ENCODE results near the gene PLXNB1. TPM values are rescaled to one million over a fixed set of nuclear protein-coding genes. Genes with fewer than 3 reads are reported as not detected.

The PLXNB1 gene
- total and polyA plus RNA-seq, 2 of the 13 experiments (the other 11 are each of a cell fraction or from before 2014, with no cell fraction given) = 86.0 to 143 TPM

DNA sequence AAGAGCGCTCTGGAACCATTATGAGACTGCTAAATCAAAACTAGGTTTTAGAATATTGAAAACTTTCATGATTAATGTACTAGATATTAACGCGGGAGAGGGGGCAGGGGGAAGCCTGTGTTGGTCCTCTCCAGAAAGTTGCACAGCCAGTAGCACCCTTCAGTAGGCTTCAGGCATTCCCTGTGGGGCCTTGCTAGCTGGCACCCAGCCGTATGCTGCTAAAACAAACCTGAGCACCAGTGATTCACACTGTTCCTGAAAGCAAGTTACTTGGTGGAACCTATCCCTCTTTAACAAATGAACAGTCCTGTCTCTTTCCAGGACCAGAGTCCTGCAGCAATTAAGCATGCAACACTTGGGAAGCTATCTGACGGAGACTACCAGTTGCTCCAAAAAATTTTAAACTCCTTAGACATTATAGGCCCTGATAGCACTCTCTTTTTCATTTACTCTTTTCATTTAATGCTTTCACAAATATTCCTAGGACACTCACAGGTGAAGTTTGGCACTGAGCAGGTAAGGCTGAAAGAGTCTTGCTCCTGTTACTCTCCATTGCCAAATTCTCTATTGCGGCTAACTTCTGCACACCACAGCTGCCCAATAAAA is 15.5 kb upstream of the PLXNB1 start:
- ATAC-seq (no peak), DNase-seq (ENCODE audit: low spot score) (no peak), FAIRE-seq (no peak)
- no TSS peak for BruUV-seq (replicated peaks)
- Histone ChIP-seq H3K79me2 (ENCODE audit: insufficient read depth, low read length) (peaks cover 31% of the 10 kb centered on the region), H3K4me2 (ENCODE audit: low read depth, low read length) (peak overlapping the region; percentile 93), H3K4me3 (replicated peaks in 1 of 3; ENCODE audit: insufficient read depth in 1 of 3, low read depth in 2 of 3, low read length in 3 of 3) (peak overlapping the region in 2 of 3 experiments; percentile 74 to 86; a peak in 4 of 6 replicates), H3K27me3 (ENCODE audit: control insufficient read depth in 1 of 2, insufficient read depth in 2 of 2, low read length in 2 of 2) (no peaks in the 10 kb centered on the region; a peak in 1 of 5 replicates), H4K20me1 (ENCODE audit: insufficient read depth, low read length) (peaks cover 7% of the 10 kb centered on the region), H3K4me1 (ENCODE audit: insufficient read depth, low read length) (peaks cover 52% of the 10 kb centered on the region), H3K36me3 (replicated peaks in 1 of 2; ENCODE audit: control insufficient read depth in 1 of 2, insufficient read depth in 2 of 2, low read length in 2 of 2) (peaks cover 2 to 9% of the 10 kb centered on the region in 2 experiments; a peak in 2 of 5 replicates), H2AFZ (ENCODE audit: low read length) (no peak overlapping the region), H3K9ac (ENCODE audit: insufficient read depth, low read depth, low read length) (0 out of 2 replicates have a peak overlapping the region, but pooled peaks have one; percentile 80), H3K27ac (ENCODE audit: extremely low read length, insufficient read depth, low read length) (no peak overlapping the region), H3K9me3 (ENCODE audit: low read length) (no peaks in the 10 kb centered on the region)
- intact Hi-C loops (cut with micrococcal nuclease; ENCODE audit: unreplicated experiment) (no loop called here), in situ Hi-C loops (cut with HindIII; ENCODE audit: extremely low pct_ligation_motif_present, low pct_unique_long_range_greater_than_20kb) (no loop called here)
- ChIA-PET CTCF (ENCODE audit: low intra/inter-chr PET ratio, low total read pairs) (no interaction called here), POLR2A (interaction anchor here (0.9 to 4.5 kb wide), 5 partner anchors 14 to 112 kb away, joined by 3 to 50 read pairs (median 6); partner anchors contain the start of genes PFKFB4 and PLXNB1)
- 79% methylated on average over 5 of the region's 6 CpGs for WGBS (ENCODE audit: low lambda C conversion rate)
- TF ChIP-seq CENPX (CRISPR knock-in tag; IDR thresholded peaks at IDR 0.05) (no peak), REL (CRISPR knock-in tag; conservative IDR thresholded peaks at IDR 0.05) (no peak)
- TF ChIP-seq, protein P1, sequence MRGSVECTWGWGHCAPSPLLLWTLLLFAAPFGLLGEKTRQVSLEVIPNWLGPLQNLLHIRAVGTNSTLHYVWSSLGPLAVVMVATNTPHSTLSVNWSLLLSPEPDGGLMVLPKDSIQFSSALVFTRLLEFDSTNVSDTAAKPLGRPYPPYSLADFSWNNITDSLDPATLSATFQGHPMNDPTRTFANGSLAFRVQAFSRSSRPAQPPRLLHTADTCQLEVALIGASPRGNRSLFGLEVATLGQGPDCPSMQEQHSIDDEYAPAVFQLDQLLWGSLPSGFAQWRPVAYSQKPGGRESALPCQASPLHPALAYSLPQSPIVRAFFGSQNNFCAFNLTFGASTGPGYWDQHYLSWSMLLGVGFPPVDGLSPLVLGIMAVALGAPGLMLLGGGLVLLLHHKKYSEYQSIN (CRISPR knock-in tag; IDR thresholded peaks at IDR 0.05; ENCODE audit: borderline replicate concordance) = 0 out of 2 replicates have a peak, but pooled peaks have one; percentile 28

DNA sequence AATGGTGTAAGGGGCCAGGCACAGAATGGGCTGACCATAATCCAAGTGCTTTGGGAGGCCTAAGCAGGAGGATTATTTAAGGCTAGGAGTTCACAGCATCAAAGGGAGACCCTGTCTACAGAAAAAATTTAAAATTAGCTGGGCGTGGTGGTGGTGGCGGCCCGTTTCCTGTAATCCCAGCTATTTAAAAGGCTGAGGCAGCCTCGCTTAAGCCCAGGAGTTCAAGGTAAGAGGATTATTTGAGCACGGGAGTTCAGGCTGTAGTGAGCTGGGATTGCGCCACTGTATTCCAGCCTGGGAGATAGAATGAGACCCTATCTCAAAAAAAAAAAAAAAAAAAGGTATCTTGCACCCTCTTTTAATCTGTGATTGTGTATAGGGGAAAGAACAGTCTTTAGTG is 12.1 kb upstream of the PLXNB1 start:
- FAIRE-seq (no peak), ATAC-seq (no peak), DNase-seq (ENCODE audit: low spot score) (peak; percentile 53)
- no TSS peak for BruUV-seq (replicated peaks)
- H3K9me3 ChIP-seq (ENCODE audit: low read length) = no peaks in the 10 kb centered on the region
- peak overlapping the region; percentile 73 for H3K27ac ChIP-seq (ENCODE audit: extremely low read length, insufficient read depth, low read length)
- CTCF ChIA-PET (ENCODE audit: low intra/inter-chr PET ratio, low total read pairs) = no interaction called here
- H3K4me3 ChIP-seq (replicated peaks in 1 of 3; ENCODE audit: insufficient read depth in 1 of 3, low read depth in 2 of 3, low read length in 3 of 3) = peak overlapping the region; percentile 90 to 95 (median 93); a peak in 4 of 6 replicates
- POLR2A ChIA-PET = interaction anchor here (0.7 to 5.8 kb wide), 4 partner anchors 9 to 112 kb away, joined by 3 to 120 read pairs (median 8); partner anchors contain the start of gene PLXNB1
- H3K36me3 ChIP-seq (replicated peaks in 1 of 2; ENCODE audit: control insufficient read depth in 1 of 2, insufficient read depth in 2 of 2, low read length in 2 of 2) = peaks cover 2 to 9% of the 10 kb centered on the region in 2 experiments; a peak in 2 of 5 replicates
- intact Hi-C loops (cut with micrococcal nuclease; ENCODE audit: unreplicated experiment) = no loop called here
- H3K79me2 ChIP-seq (ENCODE audit: insufficient read depth, low read length) = peaks cover 28% of the 10 kb centered on the region
- no peak overlapping the region for H2AFZ ChIP-seq (ENCODE audit: low read length)
- H3K4me1 ChIP-seq (ENCODE audit: insufficient read depth, low read length) = peaks cover 44% of the 10 kb centered on the region
- peak overlapping the region; percentile 58; the same call in 1 of the 2 replicates for H3K9ac ChIP-seq (ENCODE audit: insufficient read depth, low read depth, low read length)
- 22% methylated on average over 6 of the region's 6 CpGs for WGBS (ENCODE audit: low lambda C conversion rate)
- peak overlapping the region; percentile 79 for H3K4me2 ChIP-seq (ENCODE audit: low read depth, low read length)
- no peaks in the 10 kb centered on the region; a peak in 1 of 5 replicates for H3K27me3 ChIP-seq (ENCODE audit: control insufficient read depth in 1 of 2, insufficient read depth in 2 of 2, low read length in 2 of 2)
- in situ Hi-C loops (cut with HindIII; ENCODE audit: extremely low pct_ligation_motif_present, low pct_unique_long_range_greater_than_20kb) = no loop called here
- peaks cover 7% of the 10 kb centered on the region for H4K20me1 ChIP-seq (ENCODE audit: insufficient read depth, low read length)
- TF ChIP-seq CEBPB (IDR thresholded peaks at IDR 0.05; ENCODE audit: borderline replicate concordance, low read depth, low read length) (peak; percentile 62; the same call in 1 of the 2 replicates), HNF4A (CRISPR knock-in tag; IDR thresholded peaks at IDR 0.05) (peak; percentile 48), LCORL (IDR thresholded peaks at IDR 0.05) (no peak), LCORL (CRISPR knock-in tag; IDR thresholded peaks at IDR 0.05) (0 out of 2 replicates have a peak, but pooled peaks have one; percentile 26), ZHX1 (CRISPR knock-in tag; IDR thresholded peaks at IDR 0.05; ENCODE audit: low read depth) (no peak), ZSCAN25 (CRISPR knock-in tag; IDR thresholded peaks at IDR 0.05) (no peak), ZNF773 (CRISPR knock-in tag; IDR thresholded peaks at IDR 0.05; ENCODE audit: borderline replicate concordance) (no peak), HNF4G (IDR thresholded peaks at IDR 0.05; ENCODE audit: borderline replicate concordance, low read depth, low read length) (no peak), HNF4G (CRISPR knock-in tag; IDR thresholded peaks at IDR 0.05; ENCODE audit: borderline replicate concordance, low read depth) (no peak)

Measured in HepG2 (cell line).